ENCODE data around the gene CCT5. TPM values are rescaled to one million over a fixed set of nuclear protein-coding genes. Genes with fewer than 3 reads are reported as not detected.
"Not testable (repeated sequence)": the region's sequence is repeated elsewhere in the genome, so short reads cannot be mapped to it uniquely, and the experiment has no call there.

Gene CCT5
- total and polyA plus RNA-seq, 12 donors = 81.3 to 645 (median 151) TPM

GRCh38 chr5:10279925-10280720, 30.0 kb downstream of the CCT5 start:
- Histone ChIP-seq H3K36me3 (replicated peaks in 1 of 2) (no peaks in the 10 kb centered on the region), H3K4me3 (no peak overlapping the region), H3K27me3 (no peaks in the 10 kb centered on the region), H3K27ac (no peak overlapping the region), H3K9me3 (replicated peaks in 1 of 3) (no peaks in the 10 kb centered on the region), H3K4me1 (replicated peaks in 1 of 2) (no peaks in the 10 kb centered on the region)
- intact Hi-C loops (cut with DNase I) = loop anchor here (5.0 to 10.0 kb wide), 3 partner anchors 142 to 345 kb away; no protein-coding TSS in a partner anchor
- TF ChIP-seq POLR2A (IDR thresholded peaks at IDR 0.05) = no peak
- no peak for TF ChIP-seq CTCF (IDR thresholded peaks at IDR 0.05)
- 78 to 98% (median 85%) methylated on average over 7 of the region's 7 CpGs for WGBS, 4 donors
- DNase-seq = peak in 1 of 7 donors; percentile 9

- H3K4me3 ChIP-seq = no peak overlapping the region
- no peaks in the 10 kb centered on the region for H3K27me3 ChIP-seq
- H3K36me3 ChIP-seq (replicated peaks in 1 of 2) = peaks cover 0 to 8% of the 10 kb centered on the region in 2 donors
- intact Hi-C loops (cut with DNase I) = loop anchor here (5.0 to 10.0 kb wide), 3 partner anchors 138 to 341 kb away; no protein-coding TSS in a partner anchor
- peak; percentile 76 to 94 (median 84) for DNase-seq
- TF ChIP-seq CTCF (IDR thresholded peaks at IDR 0.05) = peak; percentile 86 to 95 (median 89)
- no peak for TF ChIP-seq POLR2A (IDR thresholded peaks at IDR 0.05)
- no peaks in the 10 kb centered on the region for H3K9me3 ChIP-seq (replicated peaks in 1 of 3)
- peaks cover 6% of the 10 kb centered on the region in 2 donors for H3K4me1 ChIP-seq (replicated peaks in 1 of 2)
- H3K27ac ChIP-seq = no peak overlapping the region
- WGBS, 4 donors = 22 to 36% (median 24%) methylated on average over 10 to 17 of the region's 17 CpGs
These were observed 34.0 kb downstream of the CCT5 start for GRCh38 chr5:10283927-10284635.

GRCh38 chr5:10285362-10285761, 35.3 kb downstream of the CCT5 start:
- H3K4me3 ChIP-seq; H3K27me3 ChIP-seq; H3K27ac ChIP-seq; H3K36me3 ChIP-seq (replicated peaks in 1 of 2); H3K9me3 ChIP-seq (replicated peaks in 1 of 3): not testable (repeated sequence)
- peaks cover 12 to 13% of the 10 kb centered on the region in 2 donors for H3K4me1 ChIP-seq (replicated peaks in 1 of 2)
- WGBS, 4 donors = 65 to 83% (median 76%) methylated on average over 6 to 8 of the region's 8 CpGs
- intact Hi-C loops (cut with DNase I) = loop anchor here in 1 of 2 donors (10.0 kb wide), 2 partner anchors 139 to 339 kb away; no protein-coding TSS in a partner anchor
- peak in 3 of 7 donors; percentile 24 to 50 (median 34) for DNase-seq

GRCh38 chr5:10286162-10286861, 36.2 kb downstream of the CCT5 start:
- intact Hi-C loops (cut with DNase I) = loop anchor here in 1 of 2 donors (10.0 kb wide), 2 partner anchors 138 to 338 kb away; no protein-coding TSS in a partner anchor
- no peak overlapping the region for H3K27ac ChIP-seq
- no peaks in the 10 kb centered on the region for H3K9me3 ChIP-seq (replicated peaks in 1 of 3)
- 72 to 92% (median 84%) methylated on average over 4 to 6 of the region's 6 CpGs for WGBS, 4 donors
- H3K27me3 ChIP-seq = no peaks in the 10 kb centered on the region
- TF ChIP-seq POLR2A (IDR thresholded peaks at IDR 0.05) = no peak
- DNase-seq = peak in 1 of 7 donors; percentile 50
- peaks cover 0 to 8% of the 10 kb centered on the region in 2 donors for H3K36me3 ChIP-seq (replicated peaks in 1 of 2)
- no peak overlapping the region for H3K4me3 ChIP-seq
- H3K4me1 ChIP-seq (replicated peaks in 1 of 2) = peaks cover 12 to 13% of the 10 kb centered on the region in 2 donors

All from adrenal gland (tissue), 12 donors.